Neural cell (in vitro differentiated cells): ENCODE data around the gene POLDIP3. TPM values are rescaled to one million over a fixed set of nuclear protein-coding genes. Genes with fewer than 3 reads are reported as not detected.

Source experiments
- H2AFZ ChIP-seq: fragments of 200-600, 300-800 bp; sonication (generic), shearing (Covaris generic); 2 replicates; pipeline ENCODE4 v1.6.0; 2014; ENCODE audit warnings: low read depth, mild to moderate bottlenecking, antibody characterized with exemption, low read length, moderate library complexity
- H3F3A ChIP-seq: fragments of 200-600 bp; shearing (Covaris generic); 2 replicates; pipeline ENCODE4 v1.6.1; 2016; ENCODE audit warnings: mild to moderate bottlenecking, moderate library complexity, mixed read lengths, antibody characterized with exemption, low read length; ENCODE audit not compliant: insufficient read depth, poor library complexity, severe bottlenecking
- H3K27ac ChIP-seq: fragments of 200-600, 300-800 bp; sonication (generic), shearing (Covaris generic); 2 replicates; pipeline ENCODE4 v1.5.1; 2014; ENCODE audit warnings: mild to moderate bottlenecking, low read length, moderate library complexity
- H3K27me3 ChIP-seq: fragments of 300-800, 200-600 bp; sonication (generic), shearing (Covaris generic); 2 replicates; pipeline ENCODE4 v1.6.0; 2014; ENCODE audit warnings: mild to moderate bottlenecking, low read depth, low read length, moderate library complexity; ENCODE audit not compliant: insufficient read depth
- H3K36me3 ChIP-seq: fragments of 300-800, 200-600 bp; sonication (generic), shearing (Covaris generic); 2 replicates; pipeline ENCODE4 v1.5.1; 2014; ENCODE audit warnings: mild to moderate bottlenecking, antibody characterized with exemption, low read length, moderate library complexity; ENCODE audit not compliant: insufficient read depth
- H3K4me2 ChIP-seq: fragments of 300-800, 200-600 bp; sonication (generic), shearing (Covaris generic); 2 replicates; pipeline ENCODE4 v1.6.0; 2014; ENCODE audit warnings: mild to moderate bottlenecking, low read length
- H3K4me3 ChIP-seq: fragments of 300-800, 200-600 bp; sonication (generic), shearing (Covaris generic); 2 replicates; pipeline ENCODE4 v1.5.1; 2014; ENCODE audit warnings: mild to moderate bottlenecking, low read length, moderate library complexity
- H3K79me2 ChIP-seq: fragments of 200-600 bp; shearing (Covaris generic); replicated peaks from 2 replicates; pipeline ENCODE4 v1.6.0; 2014; ENCODE audit warnings: mild to moderate bottlenecking, low read length, moderate library complexity; ENCODE audit not compliant: insufficient read depth
- H3K9ac ChIP-seq: fragments of 300-800, 200-600 bp; sonication (generic), shearing (Covaris generic); 2 replicates; pipeline ENCODE4 v1.6.1; 2016; ENCODE audit warnings: mild to moderate bottlenecking, low read length, mixed read lengths
- H3K9me2 ChIP-seq: fragments of 200-600 bp; shearing (Covaris generic); 2 replicates; pipeline ENCODE4 v1.6.1; 2016; ENCODE audit warnings: mild to moderate bottlenecking, low read length, mixed read lengths; ENCODE audit not compliant: insufficient read depth
- H3K9me3 ChIP-seq: fragments of 200-600, 300-800 bp; sonication (generic), shearing (Covaris generic); 2 replicates; pipeline ENCODE4 v1.6.1; 2016; ENCODE audit warnings: mild to moderate bottlenecking, mixed run types, low read length, moderate library complexity, mixed read lengths
- H4K20me1 ChIP-seq: fragments of 200-600 bp; shearing (Covaris generic); 2 replicates; pipeline ENCODE4 v1.6.1; 2016; ENCODE audit warnings: mild to moderate bottlenecking, mixed run types; ENCODE audit not compliant: insufficient read depth
- CTCF ChIP-seq: fragments of 450-650 bp; IDR thresholded peaks from 2 replicates; pipeline ENCODE4 v1.5.1; 2014; ENCODE audit warnings: antibody characterized with exemption, mild to moderate bottlenecking, moderate library complexity; ENCODE audit not compliant: poor library complexity, severe bottlenecking
- EP300 ChIP-seq: fragments of 450-650 bp; conservative IDR thresholded peaks from 2 replicates; pipeline ENCODE4 v1.6.1; 2014; ENCODE audit warnings: antibody characterized with exemption, mild to moderate bottlenecking, moderate library complexity; ENCODE audit not compliant: poor library complexity, severe bottlenecking
- EZH2 ChIP-seq: fragments of 200-600, 300-800 bp; shearing (Covaris generic), sonication (generic); IDR thresholded peaks from 2 replicates; pipeline ENCODE4 v1.6.1; 2014; ENCODE audit warnings: antibody characterized with exemption, low read length, borderline replicate concordance, mild to moderate bottlenecking; ENCODE audit not compliant: insufficient read depth, poor library complexity, severe bottlenecking
- MXI1 ChIP-seq: fragments of 450-650 bp; conservative IDR thresholded peaks from 2 replicates; pipeline ENCODE4 v1.6.1; 2014; ENCODE audit warnings: antibody characterized with exemption, mild to moderate bottlenecking; ENCODE audit not compliant: poor library complexity, severe bottlenecking
- POLR2AphosphoS5 ChIP-seq: IDR thresholded peaks from 2 replicates; pipeline ENCODE4 v1.6.1; 2012
- RAD21 ChIP-seq: fragments of 450-650 bp; conservative IDR thresholded peaks from 2 replicates; pipeline ENCODE4 v1.6.1; 2014; ENCODE audit warnings: antibody characterized with exemption, mild to moderate bottlenecking, moderate library complexity
- REST ChIP-seq: IDR thresholded peaks from 2 replicates; pipeline ENCODE4 v1.6.1; 2012; ENCODE audit warnings: borderline replicate concordance
- SMC3 ChIP-seq: fragments of 450-650 bp; conservative IDR thresholded peaks from 2 replicates; pipeline ENCODE4 v1.6.1; 2014; ENCODE audit warnings: antibody characterized with exemption, mild to moderate bottlenecking, moderate library complexity; ENCODE audit not compliant: poor library complexity
- TAF1 ChIP-seq: IDR thresholded peaks from 2 replicates; pipeline ENCODE4 v1.6.1; 2012; ENCODE audit warnings: low read depth
- polyA plus RNA-seq: library from polyadenylated mRNA; depleted of rRNA; stranded (reverse); fragments of >200 nt; gene quantifications from 2 replicates; pipeline ENCODE4 v1.2.3, GENCODE V29; 2014

The POLDIP3 gene
- polyA plus RNA-seq, 1 donor from 2014 or later, result 56.9 TPM

GRCh38 chr22:42633013-42633412, 18.3 kb upstream of the POLDIP3 start:
- H3K9ac ChIP-seq, result no peak overlapping the region
- no peaks in the 10 kb centered on the region for H3K27me3 ChIP-seq
- TF ChIP-seq EP300 (no peak), POLR2AphosphoS5 (no peak), MXI1 (no peak), SMC3 (no peak), EZH2 (no peak), RAD21 (no peak), TAF1 (no peak), REST (no peak), CTCF (no peak)
- H2AFZ ChIP-seq, result no peak overlapping the region
- no peak overlapping the region for H3K4me3 ChIP-seq
- no peaks in the 10 kb centered on the region for H3K36me3 ChIP-seq
- H3K4me2 ChIP-seq, result no peak overlapping the region
- H3F3A ChIP-seq, result no peaks in the 10 kb centered on the region
- no peak overlapping the region for H3K27ac ChIP-seq
- no peaks in the 10 kb centered on the region for H4K20me1 ChIP-seq
- no peaks in the 10 kb centered on the region for H3K79me2 ChIP-seq
- H3K9me2 ChIP-seq, result no peaks in the 10 kb centered on the region
- no peaks in the 10 kb centered on the region for H3K9me3 ChIP-seq

- no peak for TF ChIP-seq REST
- Histone ChIP-seq H3F3A (no peaks in the 10 kb centered on the region), H3K9me2 (no peaks in the 10 kb centered on the region), H3K27me3 (no peaks in the 10 kb centered on the region), H3K9ac (no peak overlapping the region), H3K36me3 (no peaks in the 10 kb centered on the region), H3K9me3 (no peaks in the 10 kb centered on the region), H3K27ac (no peak overlapping the region), H4K20me1 (no peaks in the 10 kb centered on the region), H3K4me3 (no peak overlapping the region), H3K4me2 (no peak overlapping the region), H3K79me2 (no peaks in the 10 kb centered on the region), H2AFZ (no peak overlapping the region)
Observed at GRCh38 chr22:42632096-42632495, 17.4 kb upstream of the POLDIP3 start.
